Ovary (tissue), 3 donors: Measurements from ENCODE around the gene LCN10.

Source experiments
- CTCF ChIP-seq, 3 donors: fragments of 450-650 bp in 2 of 3; fragments of 200-600 bp in 1 of 3; IDR thresholded peaks; one replicate each; pipeline versions ENCODE4 v1.5.1 to v1.8.0; 2016 to 2022; ENCODE audit warnings: antibody characterized with exemption in 3 of 3, mild to moderate bottlenecking in 1 of 3
- EP300 ChIP-seq: sonication (generic); formaldehyde crosslinking; IDR thresholded peaks from one replicate; pipeline ENCODE4 v1.6.1; 2017; ENCODE audit warnings: antibody characterized with exemption
- POLR2A ChIP-seq: fragments of 450-650 bp; IDR thresholded peaks from one replicate; pipeline ENCODE4 v1.6.1; 2017; ENCODE audit warnings: antibody characterized with exemption, mild to moderate bottlenecking, moderate library complexity
- donor health status: DM: no; HTN: no; CAD: no.

- TF ChIP-seq POLR2A (no peak), CTCF (IDR thresholded peaks at IDR 0.05) (no peak), EP300 (no peak)
These were observed 43.7 kb upstream of the LCN10 start for GRCh38 chr9:136786451-136786850.
